Iris pigment epithelial cell (primary cell): ENCODE measurements around the gene RASA4B.
"Not testable (repeated sequence)": the region's sequence is repeated elsewhere in the genome, so short reads cannot be mapped to it uniquely, and the experiment has no call there.

Experiments used
- DNase-seq: peaks from one replicate; pipeline ENCODE4 v3.0.0-alpha.2; 2011; ENCODE audit warnings: low read depth

The RASA4B gene

DNA sequence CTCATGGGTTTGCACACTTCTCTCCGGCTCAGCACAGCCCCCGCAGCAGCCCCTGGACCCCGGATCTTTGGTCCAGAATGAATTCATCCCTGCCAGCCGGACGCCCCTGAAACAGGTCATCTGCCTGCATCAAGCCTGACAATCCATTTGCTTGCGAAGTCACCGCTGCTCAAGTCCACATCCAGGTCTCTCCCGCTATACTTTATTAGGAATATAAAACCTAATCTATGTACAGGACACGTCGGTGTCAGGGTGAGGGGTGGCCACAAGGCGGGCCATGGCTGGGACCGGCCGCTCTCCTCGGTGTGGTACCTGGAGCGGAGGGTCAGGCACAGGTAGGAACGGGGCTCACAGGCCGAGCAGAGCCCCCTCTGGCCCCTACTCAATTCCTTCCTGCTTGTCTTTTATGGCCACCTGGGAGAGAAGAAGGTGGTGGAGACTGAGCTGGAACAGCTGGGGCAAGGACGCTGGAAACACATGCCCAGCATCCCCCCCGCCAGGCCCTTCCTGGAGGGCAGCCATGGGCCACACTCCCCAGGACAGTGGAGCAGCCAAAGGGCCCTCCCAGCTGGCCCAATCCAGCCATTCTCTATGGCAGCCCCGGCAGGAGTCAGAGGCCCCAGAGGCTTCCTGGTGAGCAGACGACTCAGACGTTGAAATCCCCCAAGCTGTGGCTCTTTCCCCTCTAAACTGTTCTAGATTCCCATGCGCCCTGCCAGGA lies 44.1 kb downstream of the RASA4B start:
- DNase-seq = no peak

GRCh38 chr7:102472126-102473041 lies 45.2 kb downstream of the RASA4B start:
- no peak for DNase-seq

DNA sequence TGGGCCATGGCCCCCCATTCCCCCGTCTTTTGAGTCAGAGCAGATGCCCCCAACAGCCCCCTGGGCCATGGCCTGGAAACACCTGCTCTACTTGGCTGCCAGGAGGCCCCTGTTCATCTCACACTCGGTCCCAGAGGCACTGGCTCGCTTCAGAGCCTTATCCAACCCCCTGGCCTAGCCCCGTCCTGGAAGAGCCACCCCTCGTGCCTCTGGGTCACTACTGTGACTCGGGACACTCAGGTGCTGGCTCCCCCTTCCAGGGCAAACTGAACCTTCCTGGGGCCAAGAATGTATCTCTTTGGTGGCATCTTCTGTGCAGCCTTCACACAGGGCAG lies 45.8 kb downstream of the RASA4B start:
- DNase-seq = no peak

- no peak for DNase-seq
These were observed 47.4 kb downstream of the RASA4B start for GRCh38 chr7:102469972-102470825.

- no peak for DNase-seq
These were observed 48.1 kb downstream of the RASA4B start for GRCh38 chr7:102469351-102469971.

- no peak for DNase-seq
These were observed 48.9 kb downstream of the RASA4B start for GRCh38 chr7:102468478-102469350.

DNA sequence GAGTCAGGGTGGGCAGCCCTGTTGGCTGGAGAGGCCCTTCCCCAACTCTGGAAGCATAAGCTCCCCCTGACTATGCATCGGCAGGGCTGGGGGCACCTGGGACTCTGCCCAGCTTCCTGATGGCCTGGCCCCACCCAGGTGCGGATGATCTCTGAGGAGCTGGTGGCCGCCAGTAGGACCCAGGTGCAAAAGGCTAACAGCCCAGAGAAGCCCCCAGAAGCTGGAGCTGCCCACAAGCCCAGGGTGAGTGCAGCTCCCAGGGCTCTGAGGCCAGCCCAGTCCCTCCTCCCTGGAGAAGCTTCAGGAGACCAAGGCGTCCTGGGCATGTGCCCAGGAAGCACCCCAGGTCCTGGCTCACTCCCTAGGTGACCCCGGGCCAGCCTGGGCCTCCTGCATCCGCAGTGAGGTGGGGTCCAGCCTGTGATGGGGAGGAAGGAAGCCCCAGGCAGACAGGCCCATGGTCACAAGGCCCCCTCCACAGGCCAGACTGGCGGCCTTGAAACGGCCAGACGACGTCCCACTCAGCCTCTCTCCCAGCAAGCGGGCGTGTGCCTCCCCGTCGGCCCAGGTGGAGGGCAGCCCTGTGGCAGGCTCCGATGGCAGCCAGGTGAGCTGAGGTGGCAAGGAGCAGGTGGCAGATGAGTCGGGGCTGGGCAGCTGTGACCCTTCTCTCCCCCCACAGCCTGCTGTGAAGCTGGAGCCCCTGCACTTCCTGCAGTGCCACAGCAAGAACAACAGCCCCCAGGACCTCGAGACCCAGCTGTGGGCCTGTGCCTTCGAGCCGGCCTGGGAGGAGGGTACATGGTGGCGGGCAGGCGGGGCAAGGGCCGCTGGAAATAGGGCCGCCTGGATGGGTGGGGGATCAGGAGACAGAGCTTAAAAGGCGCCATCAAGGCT lies 49.7 kb downstream of the RASA4B start:
- no peak for DNase-seq

- DNase-seq = no peak
These were observed 51.5 kb downstream of the RASA4B start for GRCh38 chr7:102466097-102466496.

GRCh38 chr7:102464577-102465280 lies 52.8 kb downstream of the RASA4B start, which contains the start of the genes ALKBH4 and LRWD1:
Gene ALKBH4 (minus strand): TSS chr7:102464863. CDS start chr7:102464836, 27 bp downstream.
Gene LRWD1 (plus strand): TSS chr7:102464984. CDS start chr7:102465081, 97 bp downstream.
- DNase-seq = peak; percentile 80

DNA sequence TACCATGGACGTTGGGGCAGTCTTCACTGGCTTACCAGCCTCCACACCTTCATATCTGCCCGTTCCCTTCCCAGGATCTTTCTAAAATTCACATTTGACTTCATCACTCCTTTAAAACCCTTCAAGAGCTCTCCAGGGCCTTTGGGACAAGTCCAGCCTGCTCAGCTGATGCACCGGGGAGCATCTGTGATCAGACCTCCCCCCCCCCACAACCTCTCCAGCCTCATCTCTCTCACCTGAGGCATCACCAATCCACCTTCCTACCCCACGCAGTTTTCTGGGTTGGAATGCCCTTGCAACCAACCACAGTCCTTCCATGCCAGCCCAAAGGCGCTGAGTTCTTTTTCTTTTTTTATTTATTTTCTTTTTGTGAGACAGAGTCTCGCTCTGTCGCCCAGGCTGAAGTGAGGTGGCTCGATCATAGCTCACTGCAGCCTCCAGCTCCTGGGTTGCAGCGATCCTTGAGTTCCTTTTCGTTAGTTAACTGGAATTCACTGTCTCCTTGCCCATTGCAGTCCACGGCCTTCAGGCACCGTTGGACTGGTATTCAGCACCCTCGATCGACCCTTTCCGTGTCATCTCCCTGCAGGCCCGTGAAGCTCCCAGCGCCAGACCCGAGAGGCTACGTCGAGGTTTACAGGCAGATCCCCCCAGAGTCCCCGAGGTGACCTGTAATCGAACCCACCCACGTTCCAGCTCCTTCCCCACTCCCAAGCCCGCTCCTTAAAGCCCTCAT lies 53.6 kb downstream of the RASA4B start:
- DNase-seq = peak; percentile 14

- DNase-seq = no peak
These were observed 57.1 kb downstream of the RASA4B start for GRCh38 chr7:102460467-102460866.

DNA sequence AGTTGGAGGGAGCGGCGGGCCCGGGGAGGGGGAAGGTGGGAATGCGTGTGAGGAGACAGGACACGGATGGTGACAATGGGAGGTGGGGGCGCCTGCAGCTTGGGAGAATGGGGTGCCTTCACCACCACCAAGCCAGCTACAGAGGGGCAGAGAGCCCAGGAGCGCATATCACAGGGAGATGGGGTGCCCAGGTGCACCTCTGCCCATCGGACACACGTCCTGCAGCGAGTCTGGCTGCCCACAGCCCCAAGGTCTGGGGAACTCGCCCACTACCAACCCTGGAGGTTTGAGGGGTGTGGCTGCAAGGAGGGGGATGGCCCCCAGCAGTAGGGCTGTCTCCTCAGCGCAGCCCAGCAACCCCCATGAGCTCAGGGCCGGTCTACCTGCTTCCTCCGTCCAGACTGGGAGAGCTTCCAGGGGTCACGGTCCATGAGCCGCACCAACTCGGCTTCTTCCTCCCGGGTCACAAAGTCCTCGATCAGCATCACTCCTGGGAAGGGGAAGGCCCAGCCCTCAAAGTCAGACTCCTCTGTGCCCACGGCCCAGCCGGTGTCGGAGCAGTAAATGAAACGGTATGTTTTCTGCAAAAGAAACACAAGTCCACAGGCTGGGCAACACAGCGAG lies 58.2 kb downstream of the RASA4B start:
- no peak for DNase-seq

DNA sequence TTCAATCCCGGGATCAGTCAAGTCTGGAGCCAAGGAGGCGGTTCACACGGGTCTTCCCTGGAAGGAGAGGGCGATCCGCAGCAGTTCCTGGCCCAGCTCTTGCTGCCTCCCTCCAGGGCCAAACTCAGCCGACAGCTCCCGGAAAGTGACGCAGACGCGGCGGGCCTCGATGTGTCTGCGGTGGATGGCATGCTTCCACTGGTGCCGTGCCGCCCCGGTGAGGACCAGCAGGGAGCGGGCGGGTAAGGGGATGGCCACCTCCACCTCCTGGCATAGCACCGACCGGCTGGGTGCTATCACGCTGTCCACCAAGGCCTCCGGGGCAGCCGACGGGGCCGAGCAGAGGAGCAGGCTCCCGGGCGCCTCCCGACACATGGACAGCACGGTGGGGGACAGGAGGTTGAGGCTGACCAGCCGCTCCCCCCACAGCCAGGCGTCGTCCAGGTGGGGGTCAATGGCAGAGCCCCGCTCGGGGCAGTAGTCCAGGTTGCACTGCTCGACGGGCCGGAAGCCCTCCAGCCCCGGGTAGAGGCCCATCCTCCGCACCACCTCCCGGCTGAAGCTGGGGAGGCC lies 60.1 kb downstream of the RASA4B start:
- no peak for DNase-seq

DNA sequence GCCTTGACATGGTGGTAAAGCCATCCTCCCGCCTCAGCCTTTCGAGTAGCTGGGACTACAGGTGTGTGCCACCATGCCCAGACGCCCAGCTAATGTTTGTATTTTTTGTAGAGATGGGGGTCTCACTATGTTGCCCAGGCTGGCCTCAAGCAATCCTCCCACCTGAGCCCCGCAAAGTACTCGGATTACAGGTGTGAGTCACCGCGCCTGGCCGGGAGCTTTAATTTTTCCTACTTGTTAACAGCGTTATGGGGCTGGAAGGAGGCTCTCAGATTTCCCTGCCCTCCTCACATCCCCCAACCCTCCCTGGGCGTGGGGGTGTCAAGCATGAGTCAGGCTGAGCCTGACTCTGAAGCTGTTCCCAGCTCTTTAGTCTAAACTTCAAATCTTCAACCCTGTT lies 61.2 kb downstream of the RASA4B start:
- DNase-seq = peak; percentile 67

DNA sequence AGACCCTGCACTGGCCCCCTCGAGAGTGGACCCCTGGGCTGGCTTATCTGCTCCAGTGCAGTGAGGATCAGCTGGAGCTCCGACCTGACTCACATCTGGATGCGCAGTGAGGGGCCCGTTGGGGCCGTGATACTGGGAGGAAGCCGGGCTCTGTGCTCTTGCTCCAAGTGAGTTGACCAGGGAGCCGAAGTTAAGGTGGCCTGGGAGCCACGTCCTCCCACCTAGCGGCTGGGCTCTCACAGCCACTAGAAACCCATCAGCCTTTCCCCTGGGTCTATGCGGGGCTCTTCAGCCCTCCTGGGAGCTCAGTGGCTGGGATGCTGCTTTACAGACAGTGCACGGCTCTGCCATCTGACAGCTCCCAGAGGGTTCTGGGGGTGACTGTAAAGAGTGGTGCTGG lies 62.0 kb downstream of the RASA4B start:
- DNase-seq = no peak

DNA sequence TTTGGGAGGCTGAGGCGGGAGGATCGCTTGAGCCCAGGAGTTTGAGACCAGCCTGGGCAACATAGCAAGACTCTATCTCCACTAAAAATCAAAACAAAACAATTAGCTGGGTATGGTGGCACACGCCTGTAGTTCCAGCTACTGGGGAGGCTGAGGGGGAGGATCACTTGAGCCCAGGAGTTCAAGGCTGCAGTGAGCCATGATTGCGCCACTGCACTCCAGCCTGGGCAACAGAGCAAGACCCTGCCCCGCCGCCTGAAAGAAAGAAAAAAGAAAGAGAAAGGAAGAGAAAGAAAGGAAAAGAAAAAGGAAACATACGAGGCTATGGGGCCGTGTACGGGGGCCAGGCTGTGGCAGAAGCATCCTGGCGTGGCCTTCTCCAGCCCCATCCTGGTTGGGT lies 62.6 kb downstream of the RASA4B start:
- DNase-seq = not testable (repeated sequence)

- no peak for DNase-seq
These were observed 63.1 kb downstream of the RASA4B start for GRCh38 chr7:102454468-102454867.

DNA sequence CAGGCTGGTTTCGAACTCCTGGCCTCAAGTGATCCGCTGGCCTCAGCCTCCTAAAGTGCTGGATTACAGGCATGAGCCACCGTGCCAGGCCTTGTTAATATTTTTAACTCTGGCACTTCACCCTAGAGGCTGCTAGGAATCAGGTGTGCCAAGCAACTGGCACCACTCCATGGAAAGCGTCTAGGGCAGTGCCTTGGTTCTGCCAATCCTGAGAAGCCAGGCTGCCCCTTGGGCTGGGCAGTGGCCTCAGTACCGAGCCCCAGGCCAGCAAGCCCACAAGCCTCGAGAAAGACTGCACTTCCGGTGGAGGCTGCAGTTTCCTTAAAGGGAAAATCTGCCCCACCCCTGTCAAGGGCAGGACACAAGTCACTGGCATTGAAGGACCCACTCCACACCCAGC lies 64.3 kb downstream of the RASA4B start:
- no peak for DNase-seq
